ENCODE measurements around the gene COL10A1. TPM values are rescaled to one million over a fixed set of nuclear protein-coding genes. Genes with fewer than 3 reads are reported as not detected.

COL10A1 gene
- not detected for total RNA-seq
- total RNA-seq (2013), result 0.34 TPM

- intact Hi-C loops (cut with micrococcal nuclease), result no loop called here
- Mint-ChIP-seq H3K4me3 (no peak within 1 kb of the TSS), H3K27me3 (ENCODE audit: low read depth in 2 of 2) (no peaks in the 10 kb centered on the region), H3K36me3 (no peaks in the 10 kb centered on the region), H3K9me3 (no peaks in the 10 kb centered on the region), H3K4me1 (peaks cover 6 to 10% of the 10 kb centered on the region in 2 donors), H3K27ac (no peak within 1 kb of the TSS)
- Histone ChIP-seq H3K27ac (ENCODE audit: low read length) (no peak within 1 kb of the TSS), H3K4me3 (ENCODE audit: low read length) (no peak within 1 kb of the TSS), H3K4me1 (ENCODE audit: control insufficient read depth, insufficient read depth, low read length) (no peaks in the 10 kb centered on the region), H3K9me3 (ENCODE audit: control insufficient read depth, insufficient read depth, low read length) (no peaks in the 10 kb centered on the region), H3K27me3 (ENCODE audit: control insufficient read depth, insufficient read depth, low read length) (no peaks in the 10 kb centered on the region), H3K36me3 (ENCODE audit: control insufficient read depth, insufficient read depth, low read length) (no peaks in the 10 kb centered on the region)
- no peak for ATAC-seq
- TF ChIP-seq, protein P1, sequence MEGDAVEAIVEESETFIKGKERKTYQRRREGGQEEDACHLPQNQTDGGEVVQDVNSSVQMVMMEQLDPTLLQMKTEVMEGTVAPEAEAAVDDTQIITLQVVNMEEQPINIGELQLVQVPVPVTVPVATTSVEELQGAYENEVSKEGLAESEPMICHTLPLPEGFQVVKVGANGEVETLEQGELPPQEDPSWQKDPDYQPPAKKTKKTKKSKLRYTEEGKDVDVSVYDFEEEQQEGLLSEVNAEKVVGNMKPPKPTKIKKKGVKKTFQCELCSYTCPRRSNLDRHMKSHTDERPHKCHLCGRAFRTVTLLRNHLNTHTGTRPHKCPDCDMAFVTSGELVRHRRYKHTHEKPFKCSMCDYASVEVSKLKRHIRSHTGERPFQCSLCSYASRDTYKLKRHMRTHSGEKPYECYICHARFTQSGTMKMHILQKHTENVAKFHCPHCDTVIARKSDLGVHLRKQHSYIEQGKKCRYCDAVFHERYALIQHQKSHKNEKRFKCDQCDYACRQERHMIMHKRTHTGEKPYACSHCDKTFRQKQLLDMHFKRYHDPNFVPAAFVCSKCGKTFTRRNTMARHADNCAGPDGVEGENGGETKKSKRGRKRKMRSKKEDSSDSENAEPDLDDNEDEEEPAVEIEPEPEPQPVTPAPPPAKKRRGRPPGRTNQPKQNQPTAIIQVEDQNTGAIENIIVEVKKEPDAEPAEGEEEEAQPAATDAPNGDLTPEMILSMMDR (IDR thresholded peaks at IDR 0.05), result no peak
- 97% methylated on average over 3 of the region's 6 CpGs for WGBS (ENCODE audit: insufficient coverage)
- no peak for DNase-seq
Observed at GRCh38 chr6:116126032-116126431, at the start of gene COL10A1. Gene COL10A1 (minus strand): TSS chr6:116126132. CDS start chr6:116125492, 640 bp downstream.

DNA sequence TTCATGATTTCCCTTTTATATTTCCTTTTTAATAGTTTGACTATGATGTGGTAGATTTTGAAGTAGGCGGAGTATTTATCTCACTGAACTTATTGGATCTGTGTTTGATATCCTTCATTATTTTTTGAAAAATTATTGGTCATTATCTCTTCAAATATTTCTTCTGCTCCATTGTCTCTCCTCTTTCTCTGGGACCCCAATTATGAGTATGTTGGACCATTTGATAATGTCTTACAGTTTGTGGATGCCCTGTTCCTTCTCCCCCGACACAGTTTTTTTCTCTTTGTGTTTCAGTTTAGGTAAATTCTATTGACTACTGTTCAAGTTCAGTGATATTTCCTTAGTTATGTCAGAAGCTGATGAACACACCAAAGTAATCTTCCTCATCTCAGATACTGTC, 49.4 kb upstream of the COL10A1 start:
- Histone ChIP-seq H3K27me3 (ENCODE audit: control insufficient read depth, insufficient read depth, low read length) (no peaks in the 10 kb centered on the region), H3K36me3 (ENCODE audit: control insufficient read depth, insufficient read depth, low read length) (no peaks in the 10 kb centered on the region), H3K27ac (ENCODE audit: low read length) (no peak overlapping the region), H3K4me3 (ENCODE audit: low read length) (no peak overlapping the region), H3K9me3 (ENCODE audit: control insufficient read depth, insufficient read depth, low read length) (no peaks in the 10 kb centered on the region), H3K4me1 (ENCODE audit: control insufficient read depth, insufficient read depth, low read length) (no peaks in the 10 kb centered on the region)
- no peak overlapping the region for H3K4me3 Mint-ChIP-seq
- ATAC-seq (no peak), DNase-seq (no peak)
- WGBS (ENCODE audit: insufficient coverage), result no CpG with 5 or more reads among the region's 2 CpGs
- peaks cover 2 to 5% of the 10 kb centered on the region in 2 donors for H3K9me3 Mint-ChIP-seq
- H3K27ac Mint-ChIP-seq, result no peak overlapping the region
- intact Hi-C loops (cut with micrococcal nuclease), result no loop called here
- no peaks in the 10 kb centered on the region for H3K27me3 Mint-ChIP-seq (ENCODE audit: low read depth in 2 of 2)
- TF ChIP-seq, protein P1 (IDR thresholded peaks at IDR 0.05), result no peak
- H3K4me1 Mint-ChIP-seq, result peaks cover 6% of the 10 kb centered on the region in 2 donors
- H3K36me3 Mint-ChIP-seq, result peaks cover 13% of the 10 kb centered on the region

DNA sequence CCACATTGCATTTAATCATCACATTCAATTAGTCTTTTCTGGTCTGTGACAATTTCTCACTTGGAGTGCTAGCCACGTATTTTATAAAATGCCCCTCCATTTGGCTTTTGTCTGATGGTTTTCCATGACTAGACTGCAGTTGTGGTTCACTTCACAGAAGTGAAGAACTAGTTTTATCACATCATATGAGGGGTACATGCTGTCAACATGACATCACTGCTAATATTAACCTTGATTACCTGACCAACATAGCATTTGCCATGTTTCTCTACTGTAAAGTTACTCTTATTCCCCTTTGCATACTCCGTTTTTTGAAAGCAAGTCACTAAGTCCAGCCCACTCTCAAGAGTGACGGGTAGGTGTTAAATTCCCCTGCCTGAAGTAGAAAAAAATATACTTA, 48.0 kb upstream of the COL10A1 start:
- Mint-ChIP-seq H3K27me3 (ENCODE audit: low read depth in 2 of 2) (no peaks in the 10 kb centered on the region), H3K36me3 (peaks cover 13% of the 10 kb centered on the region), H3K4me3 (no peak overlapping the region), H3K4me1 (peaks cover 6% of the 10 kb centered on the region in 2 donors), H3K9me3 (peaks cover 2 to 5% of the 10 kb centered on the region in 2 donors), H3K27ac (no peak overlapping the region)
- Histone ChIP-seq H3K27ac (ENCODE audit: low read length) (no peak overlapping the region), H3K27me3 (ENCODE audit: control insufficient read depth, insufficient read depth, low read length) (no peaks in the 10 kb centered on the region), H3K4me3 (ENCODE audit: low read length) (no peak overlapping the region), H3K4me1 (ENCODE audit: control insufficient read depth, insufficient read depth, low read length) (no peaks in the 10 kb centered on the region), H3K36me3 (ENCODE audit: control insufficient read depth, insufficient read depth, low read length) (no peaks in the 10 kb centered on the region), H3K9me3 (ENCODE audit: control insufficient read depth, insufficient read depth, low read length) (no peaks in the 10 kb centered on the region)
- intact Hi-C loops (cut with micrococcal nuclease), result no loop called here
- WGBS (ENCODE audit: insufficient coverage), result 100% methylated on average over 2 of the region's 3 CpGs
- ATAC-seq (no peak), DNase-seq (no peak)
- TF ChIP-seq, protein P1 (IDR thresholded peaks at IDR 0.05), result no peak

DNA sequence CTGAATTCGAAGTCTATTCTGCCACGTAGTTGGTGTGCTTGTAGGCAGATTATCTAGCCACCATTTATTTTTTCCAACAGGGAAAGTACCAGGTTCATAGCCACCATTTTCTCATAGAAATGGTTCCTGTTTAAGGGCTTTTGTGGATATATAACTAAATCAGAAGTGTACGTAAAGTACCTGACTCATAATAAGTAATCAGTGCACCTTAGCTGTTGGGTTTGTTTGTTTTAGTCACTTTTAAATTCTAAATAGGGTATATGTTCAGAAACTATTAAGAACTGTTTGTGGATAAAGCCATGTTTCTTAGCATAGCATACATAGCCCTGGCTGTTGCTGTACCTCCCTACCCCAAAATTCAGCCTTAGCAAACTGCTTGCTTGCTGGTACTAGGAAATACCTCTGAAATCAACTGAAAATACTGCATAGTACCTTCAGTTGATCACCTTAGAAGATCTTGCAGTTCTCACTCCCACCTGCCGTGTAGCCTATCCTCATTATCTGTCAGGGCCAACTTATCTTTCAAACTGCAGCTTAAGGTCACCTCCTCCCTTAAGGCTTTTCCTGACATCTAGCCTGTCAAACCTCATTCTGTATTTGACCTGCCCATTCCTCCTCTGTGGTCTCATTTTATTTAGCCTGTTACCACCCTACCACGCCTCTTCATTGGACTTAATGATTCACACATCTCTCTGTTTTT, 44.6 kb upstream of the COL10A1 start:
- ATAC-seq (no peak), DNase-seq (no peak)
- no peaks in the 10 kb centered on the region for H3K36me3 ChIP-seq (ENCODE audit: control insufficient read depth, insufficient read depth, low read length)
- H3K4me3 Mint-ChIP-seq, result no peak overlapping the region
- no peak overlapping the region for H3K4me3 ChIP-seq (ENCODE audit: low read length)
- peaks cover 2% of the 10 kb centered on the region in 2 donors for H3K9me3 Mint-ChIP-seq
- no peaks in the 10 kb centered on the region for H3K27me3 Mint-ChIP-seq (ENCODE audit: low read depth in 2 of 2)
- no peaks in the 10 kb centered on the region for H3K9me3 ChIP-seq (ENCODE audit: control insufficient read depth, insufficient read depth, low read length)
- 91% methylated on average over 4 of the region's 5 CpGs for WGBS (ENCODE audit: insufficient coverage)
- no peaks in the 10 kb centered on the region for H3K27me3 ChIP-seq (ENCODE audit: control insufficient read depth, insufficient read depth, low read length)
- H3K27ac ChIP-seq (ENCODE audit: low read length), result no peak overlapping the region
- peaks cover 11% of the 10 kb centered on the region for H3K36me3 Mint-ChIP-seq
- no peak overlapping the region for H3K27ac Mint-ChIP-seq
- peaks cover 6% of the 10 kb centered on the region in 2 donors for H3K4me1 Mint-ChIP-seq
- intact Hi-C loops (cut with micrococcal nuclease), result no loop called here
- TF ChIP-seq, protein P1 (IDR thresholded peaks at IDR 0.05), result no peak
- H3K4me1 ChIP-seq (ENCODE audit: control insufficient read depth, insufficient read depth, low read length), result no peaks in the 10 kb centered on the region
